H1 (cell line): ENCODE results near the gene UMODL1. TPM values are rescaled to one million over a fixed set of nuclear protein-coding genes. Genes with fewer than 3 reads are reported as not detected.

Experiments used
- CTCF ChIA-PET: fragments of 300-600 bp; sonication (Branson Sonifier 250); formaldehyde crosslinking; loops from one replicate; lab custom pipeline; 2021; ENCODE audit not compliant: partially characterized antibody; lab: Charles Lee
- POLR2A ChIA-PET: fragments of 300-600 bp; sonication (Branson Sonifier 250); formaldehyde crosslinking; loops from one replicate; lab custom pipeline; 2021; ENCODE audit warnings: inconsistent platforms; ENCODE audit not compliant: partially characterized antibody; lab: Charles Lee
- DNase-seq, 2 experiments: peaks; one replicate each; pipeline versions ENCODE4 v3.0.0 to v3.0.0-alpha.2; 2010 to 2022; ENCODE audit warnings: low spot score in 2 of 2, low read depth in 1 of 2, mixed read lengths in 1 of 2
- FAIRE-seq: peaks from 2 replicates; lab custom pipeline; 2011; peaks lifted over from hg19 to GRCh38; lab: Jason Lieb, UNC
- H2AFZ ChIP-seq: 2 replicates; pipeline ENCODE4 v1.8.1; 2012; ENCODE audit warnings: low read length, inconsistent platforms
- H2AK5ac ChIP-seq: 2 replicates; pipeline ENCODE4 v1.6.1; 2013; ENCODE audit warnings: low read depth, low read length
- H2BK120ac ChIP-seq: replicated peaks from 2 replicates; pipeline ENCODE3; 2013; ENCODE audit warnings: low read depth, low read length, inconsistent platforms
- H2BK12ac ChIP-seq: 2 replicates; pipeline ENCODE4 v1.6.1; 2013; ENCODE audit warnings: low read depth, low read length
- H2BK15ac ChIP-seq: 2 replicates; pipeline ENCODE4 v1.6.1; 2013; ENCODE audit warnings: low read length
- H2BK20ac ChIP-seq: 2 replicates; pipeline ENCODE4 v1.6.1; 2013; ENCODE audit warnings: low read length
- H2BK5ac ChIP-seq: 2 replicates; pipeline ENCODE4 v1.6.1; 2013; ENCODE audit warnings: low read depth, low read length
- H3K14ac ChIP-seq: 2 replicates; pipeline ENCODE4 v1.6.1; 2013; ENCODE audit warnings: inconsistent platforms; ENCODE audit not compliant: insufficient read length
- H3K18ac ChIP-seq: 2 replicates; pipeline ENCODE4 v1.6.1; 2013; ENCODE audit warnings: low read length; ENCODE audit errors: extremely low read depth
- H3K23ac ChIP-seq: 2 replicates; pipeline ENCODE4 v1.6.1; 2013; ENCODE audit warnings: inconsistent platforms; ENCODE audit not compliant: insufficient read length
- H3K23me2 ChIP-seq: 2 replicates; pipeline ENCODE4 v1.6.1; 2013; ENCODE audit warnings: low read depth, low read length
- H3K27ac ChIP-seq: 2 replicates; pipeline ENCODE4 v1.6.1; 2011; ENCODE audit warnings: low read depth, low read length, inconsistent platforms
- H3K27me3 ChIP-seq, 4 experiments: replicated peaks in 1 of 4; 1 replicate in 1 of 4; 2 replicates in 3 of 4; pipeline versions ENCODE4 v1.6.1 to v1.8.1; 2011 to 2013; ENCODE audit warnings: low read length in 3 of 4, mild to moderate bottlenecking in 3 of 4, inconsistent platforms in 2 of 4, mixed read lengths in 2 of 4, moderate library complexity in 1 of 4; ENCODE audit not compliant: control insufficient read depth in 3 of 4, insufficient read depth in 3 of 4; ENCODE audit errors: extremely low read depth in 1 of 4
- H3K36me3 ChIP-seq, 4 experiments: 2 replicates each; pipeline versions ENCODE4 v1.6.1 to v1.8.1; 2011 to 2013; ENCODE audit warnings: mild to moderate bottlenecking in 4 of 4, low read length in 3 of 4, moderate library complexity in 2 of 4, control low read depth in 1 of 4, inconsistent platforms in 1 of 4; ENCODE audit not compliant: insufficient read depth in 4 of 4, control insufficient read depth in 2 of 4
- H3K4ac ChIP-seq: replicated peaks from 2 replicates; pipeline ENCODE3; 2013; ENCODE audit warnings: low read length, low read depth, mixed read lengths, inconsistent platforms; ENCODE audit not compliant: insufficient read length
- H3K4me1 ChIP-seq, 4 experiments: replicated peaks in 1 of 4; 1 replicate in 1 of 4; 2 replicates in 3 of 4; pipeline versions ENCODE4 v1.6.1 to v1.8.1; 2011 to 2013; ENCODE audit warnings: low read length in 3 of 4, inconsistent platforms in 2 of 4, mixed read lengths in 1 of 4; ENCODE audit not compliant: insufficient read depth in 4 of 4, control insufficient read depth in 3 of 4
- H3K4me2 ChIP-seq, 2 experiments: 2 replicates each; pipeline versions ENCODE4 v1.6.1 to v1.8.1; 2011 to 2013; ENCODE audit warnings: low read depth in 2 of 2, low read length in 2 of 2, control low read depth in 1 of 2, inconsistent platforms in 1 of 2, mild to moderate bottlenecking in 1 of 2; ENCODE audit not compliant: insufficient read depth in 1 of 2
- H3K4me3 ChIP-seq, 4 experiments: fragments of 200-600, 300-600 bp in 1 of 4; sonication (generic), shearing (Covaris generic), sonication (Bioruptor Twin) in 1 of 4; 2 replicates each; pipeline versions ENCODE4 v1.5.1 to v1.8.1; 2011 to 2016; ENCODE audit warnings: low read length in 4 of 4, low read depth in 3 of 4, control low read depth in 2 of 4, inconsistent platforms in 2 of 4, mild to moderate bottlenecking in 2 of 4, mixed read lengths in 1 of 4, moderate library complexity in 1 of 4; ENCODE audit not compliant: insufficient read depth in 2 of 4; ENCODE audit errors: extremely low read depth in 1 of 4
- H3K56ac ChIP-seq: replicated peaks from 2 replicates; pipeline ENCODE3; 2013; ENCODE audit warnings: low read depth, mild to moderate bottlenecking, mixed read lengths, low read length, inconsistent platforms; ENCODE audit not compliant: insufficient read length
- H3K79me1 ChIP-seq: 2 replicates; pipeline ENCODE4 v1.6.1; 2013; ENCODE audit warnings: low read depth, low read length, control low read depth
- H3K79me2 ChIP-seq, 2 experiments: 2 replicates each; pipeline versions ENCODE4 v1.6.1 to v1.8.1; 2012 to 2013; ENCODE audit warnings: low read length in 2 of 2, mild to moderate bottlenecking in 2 of 2, inconsistent platforms in 1 of 2; ENCODE audit not compliant: insufficient read depth in 2 of 2, control insufficient read depth in 1 of 2
- H3K9ac ChIP-seq, 4 experiments: replicated peaks in 1 of 4; 1 replicate in 1 of 4; 2 replicates in 3 of 4; pipeline versions ENCODE4 v1.6.1 to v1.8.1; 2011 to 2013; ENCODE audit warnings: low read depth in 3 of 4, low read length in 3 of 4, control low read depth in 2 of 4, mild to moderate bottlenecking in 2 of 4, moderate library complexity in 2 of 4, inconsistent platforms in 1 of 4; ENCODE audit errors: extremely low read depth in 1 of 4
- H3K9me3 ChIP-seq, 2 experiments: 2 replicates each; pipeline versions ENCODE4 v1.6.1 to v1.8.1; 2012 to 2013; ENCODE audit warnings: mild to moderate bottlenecking in 2 of 2, moderate library complexity in 2 of 2, control low read depth in 1 of 2, inconsistent platforms in 1 of 2, low read depth in 1 of 2, low read length in 1 of 2, mixed read lengths in 1 of 2; ENCODE audit not compliant: insufficient read depth in 2 of 2
- H4K20me1 ChIP-seq, 2 experiments: replicated peaks in 1 of 2; 2 replicates each; pipeline versions ENCODE3 to v1.8.1; 2011 to 2013; ENCODE audit warnings: inconsistent platforms in 2 of 2, low read length in 2 of 2, mild to moderate bottlenecking in 1 of 2; ENCODE audit not compliant: insufficient read depth in 2 of 2, control insufficient read depth in 1 of 2
- H4K5ac ChIP-seq: 2 replicates; pipeline ENCODE4 v1.6.1; 2013; ENCODE audit warnings: low read length, low read depth, mixed read lengths, inconsistent platforms; ENCODE audit not compliant: insufficient read length
- H4K8ac ChIP-seq: 2 replicates; pipeline ENCODE4 v1.8.0; 2013; ENCODE audit warnings: mild to moderate bottlenecking, moderate library complexity, low read length, inconsistent platforms; ENCODE audit not compliant: insufficient read depth; ENCODE audit errors: extremely low read depth
- H4K91ac ChIP-seq: replicated peaks from 2 replicates; pipeline ENCODE3; 2013; ENCODE audit warnings: low read length, mixed read lengths, inconsistent platforms; ENCODE audit not compliant: insufficient read length
- ATF3 ChIP-seq: IDR thresholded peaks from 2 replicates; pipeline ENCODE4 v1.6.1; 2011; ENCODE audit warnings: low read depth, mild to moderate bottlenecking, low read length; ENCODE audit not compliant: insufficient read depth
- CTCF ChIP-seq, 3 experiments: IDR thresholded peaks; 1 replicate in 2 of 3; 2 replicates in 1 of 3; pipeline versions ENCODE4 v1.5.1 to v1.6.1; 2011; ENCODE audit warnings: low read length in 3 of 3, mild to moderate bottlenecking in 3 of 3, inconsistent platforms in 2 of 3, low read depth in 1 of 3, moderate library complexity in 1 of 3; ENCODE audit not compliant: insufficient read depth in 1 of 3; ENCODE audit errors: control extremely low read depth in 1 of 3
- EP300 ChIP-seq, 2 experiments: IDR thresholded peaks; 1 replicate in 1 of 2; 2 replicates in 1 of 2; pipeline ENCODE4 v1.6.1; 2011 to 2012; ENCODE audit warnings: low read depth in 2 of 2, low read length in 2 of 2, mild to moderate bottlenecking in 2 of 2, borderline replicate concordance in 1 of 2, inconsistent platforms in 1 of 2, moderate library complexity in 1 of 2
- EZH2 ChIP-seq: fragments of 200-600 bp; sonication (generic); IDR thresholded peaks from 2 replicates; pipeline ENCODE4 v1.7.1; 2012; ENCODE audit warnings: low read depth, mild to moderate bottlenecking, moderate library complexity, low read length, inconsistent platforms; ENCODE audit not compliant: severe bottlenecking
- GTF2F1 ChIP-seq: IDR thresholded peaks from 2 replicates; pipeline ENCODE4 v1.6.1; 2012; ENCODE audit warnings: low read depth, low read length, improper control_type of control experiment, borderline replicate concordance
- PHF8 ChIP-seq: fragments of 200-600 bp; sonication (generic); conservative IDR thresholded peaks from 2 replicates; pipeline ENCODE4 v1.7.1; 2012; ENCODE audit warnings: low read depth, mild to moderate bottlenecking, inconsistent platforms, low read length, moderate library complexity
- RAD21 ChIP-seq, 2 experiments: IDR thresholded peaks in 1 of 2; conservative IDR thresholded peaks in 1 of 2; 2 replicates each; pipeline ENCODE4 v1.6.1; 2011; ENCODE audit warnings: low read depth in 2 of 2, low read length in 2 of 2, improper control_type of control experiment in 1 of 2, inconsistent platforms in 1 of 2, mild to moderate bottlenecking in 1 of 2, moderate library complexity in 1 of 2
- TEAD4 ChIP-seq: IDR thresholded peaks from 2 replicates; pipeline ENCODE4 v1.6.1; 2012; ENCODE audit warnings: low read depth, low read length, inconsistent platforms, mixed read lengths
- WGBS, 2 experiments: shearing (Covaris generic) in 1 of 2; methylation state at CpG; one replicate each; pipeline versions ENCODE4 v1.1.6 to v1.1.7; 2013 to 2015; ENCODE audit warnings: low lambda C conversion rate in 2 of 2, mixed read lengths in 2 of 2, inconsistent platforms in 1 of 2, low coverage in 1 of 2, missing lambda C conversion rate in 1 of 2; ENCODE audit not compliant: insufficient replicate concordance in 2 of 2, insufficient coverage in 1 of 2, insufficient read length in 1 of 2; ENCODE audit errors: extremely low coverage in 1 of 2, missing lambda C conversion rate in 1 of 2; 5-methylcytosine and 5-hydroxymethylcytosine counted together
- polyA plus RNA-seq, 7 experiments: library from polyadenylated mRNA; depleted of rRNA in 3 of 7; stranded (reverse) in 5 of 7; unstranded in 2 of 7; fragments of >200 nt in 5 of 7; fragments of 200-250 nt in 2 of 7; gene quantifications; 1 replicate in 5 of 7; 2 replicates in 1 of 7; 4 replicates in 1 of 7; pipeline versions ENCODE4 v1.2.1 to v1.2.3, GENCODE V29; 2011 to 2013; ENCODE audit warnings: missing spikeins in 2 of 7, mixed read lengths in 2 of 7
- total RNA-seq: library from RNA; stranded (reverse); fragmentation: NEBNext Ultra II Directional; extraction: Animal tissue kit (Norgen Biotek cat#: 25700); gene quantifications from 2 replicates; pipeline ENCODE4 v1.2.1, GENCODE V29; 2021

UMODL1 gene
- total and polyA plus RNA-seq, 2 of the 8 experiments (the other 6 are each of a cell fraction or from before 2014, with no cell fraction given), result not detected

GRCh38 chr21:42107177-42107880, 36.2 kb downstream of the UMODL1 start:
- Histone ChIP-seq H2BK12ac (no peak overlapping the region), H3K27me3 (no peaks in the 10 kb centered on the region), H3K79me2 (no peaks in the 10 kb centered on the region), H3K4ac (no peak overlapping the region), H2BK120ac (no peak overlapping the region), H3K27ac (no peak overlapping the region), H3K4me3 (no peak overlapping the region), H3K4me2 (no peak overlapping the region), H3K79me1 (no peaks in the 10 kb centered on the region), H2BK15ac (no peak overlapping the region), H3K56ac (no peak overlapping the region), H3K4me1 (peaks cover 0 to 7% (median 1%) of the 10 kb centered on the region in 4 experiments; a peak in 2 of 7 replicates), H2AK5ac (no peak overlapping the region), H4K91ac (no peak overlapping the region), H2BK5ac (no peak overlapping the region), H3K36me3 (no peaks in the 10 kb centered on the region), H3K9ac (no peak overlapping the region), H3K9me3 (no peaks in the 10 kb centered on the region), H3K23me2 (no peaks in the 10 kb centered on the region), H2BK20ac (no peak overlapping the region), H3K18ac (no peak overlapping the region; the same call in 1 of the 2 replicates), H3K23ac (no peak overlapping the region), H4K5ac (no peak overlapping the region), H2AFZ (no peak overlapping the region), H4K20me1 (no peaks in the 10 kb centered on the region), H4K8ac (no peak overlapping the region; the same call in 1 of the 2 replicates), H3K14ac (no peak overlapping the region)
- WGBS, 2 experiments, result 87% methylated on average over 16 of the region's 18 CpGs; no CpG with 5 or more reads in 1 of the 2 experiments
- TF ChIP-seq ATF3, result no peak
- no peak for TF ChIP-seq EZH2
- peak; percentile 48 to 67 (median 64) for TF ChIP-seq CTCF (IDR thresholded peaks at IDR 0.05; ENCODE audit: control extremely low read depth in 1 of 3, insufficient read depth in 1 of 3, low read depth in 1 of 3, low read length in 3 of 3)
- no peak for TF ChIP-seq GTF2F1
- no peak for TF ChIP-seq PHF8
- TF ChIP-seq EP300 (IDR thresholded peaks at IDR 0.05; ENCODE audit: borderline replicate concordance in 1 of 2, low read depth in 2 of 2, low read length in 2 of 2), result no peak
- no peak for TF ChIP-seq TEAD4
- peak; percentile 38 to 50 for TF ChIP-seq RAD21 (IDR thresholded peaks at IDR 0.05 in 1 of 2, conservative IDR thresholded peaks at IDR 0.05 in 1 of 2; ENCODE audit: low read depth in 2 of 2, low read length in 2 of 2)
- POLR2A ChIA-PET, result no interaction called here
- DNase-seq (peak in 1 of 2 experiments; percentile 78), FAIRE-seq (no peak)
- CTCF ChIA-PET, result interaction anchor here (0.7 to 7.6 kb wide), 56 partner anchors 8 to 495 kb away, joined by 3 to 80 read pairs (median 4); no protein-coding TSS in a partner anchor
